Liver (tissue), 3 donors: Measurements from ENCODE around the gene MGAT4A.

Experiments used
- ATF3 ChIP-seq: IDR thresholded peaks from 2 replicates; pipeline ENCODE4 v1.6.1; 2016; ENCODE audit warnings: antibody characterized with exemption
- CTCF ChIP-seq: fragments of 150-350 bp; IDR thresholded peaks from 2 replicates; pipeline ENCODE4 v1.5.1; 2017; ENCODE audit warnings: improper control_type of control experiment, low read depth, low read length; ENCODE audit not compliant: missing input control
- FOXA1 ChIP-seq: IDR thresholded peaks from 2 replicates; pipeline ENCODE4 v1.6.1; 2016; ENCODE audit warnings: antibody characterized with exemption
- GABPA ChIP-seq, 2 donors: IDR thresholded peaks in 1 of 2; conservative IDR thresholded peaks in 1 of 2; 2 replicates each; pipeline ENCODE4 v1.6.1; 2016; ENCODE audit warnings: antibody characterized with exemption in 2 of 2, mild to moderate bottlenecking in 1 of 2, moderate library complexity in 1 of 2
- JUND ChIP-seq, 2 donors: IDR thresholded peaks; 2 replicates each; pipeline ENCODE4 v1.6.1; 2016; ENCODE audit warnings: antibody characterized with exemption in 2 of 2
- MAX ChIP-seq: IDR thresholded peaks from 2 replicates; pipeline ENCODE4 v1.6.1; 2016; ENCODE audit warnings: antibody characterized with exemption
- RAD21 ChIP-seq, 2 donors: IDR thresholded peaks; 2 replicates each; pipeline ENCODE4 v1.6.1; 2016; ENCODE audit warnings: antibody characterized with exemption in 2 of 2, mild to moderate bottlenecking in 2 of 2
- REST ChIP-seq: IDR thresholded peaks from 2 replicates; pipeline ENCODE4 v1.6.1; 2016; ENCODE audit warnings: antibody characterized with exemption, mild to moderate bottlenecking
- RXRA ChIP-seq, 2 donors: IDR thresholded peaks; 2 replicates each; pipeline ENCODE4 v1.6.1; 2017 to 2018; ENCODE audit warnings: antibody characterized with exemption in 2 of 2, mild to moderate bottlenecking in 1 of 2
- SP1 ChIP-seq: IDR thresholded peaks from 2 replicates; pipeline ENCODE4 v1.6.1; 2018; ENCODE audit warnings: antibody characterized with exemption, mild to moderate bottlenecking
- TAF1 ChIP-seq: conservative IDR thresholded peaks from 2 replicates; pipeline ENCODE4 v1.6.1; 2016; ENCODE audit warnings: antibody characterized with exemption, mild to moderate bottlenecking
- YY1 ChIP-seq: IDR thresholded peaks from 2 replicates; pipeline ENCODE4 v1.6.1; 2016; ENCODE audit warnings: antibody characterized with exemption, mild to moderate bottlenecking
- ZBTB33 ChIP-seq: IDR thresholded peaks from 2 replicates; pipeline ENCODE4 v1.6.1; 2016; ENCODE audit warnings: antibody characterized with exemption
- donor health status: healthy.
- donor health status: healthy.

GRCh38 chr2:98761267-98761781, 30.4 kb upstream of the MGAT4A start:
- TF ChIP-seq CTCF: no peak
- TF ChIP-seq REST: no peak
- TF ChIP-seq YY1: no peak
- TF ChIP-seq RAD21 (IDR thresholded peaks at IDR 0.05): no peak
- no peak for TF ChIP-seq JUND (IDR thresholded peaks at IDR 0.05)
- TF ChIP-seq MAX: no peak
- no peak for TF ChIP-seq SP1
- no peak for TF ChIP-seq ZBTB33
- no peak for TF ChIP-seq FOXA1
- TF ChIP-seq TAF1: no peak
- no peak for TF ChIP-seq GABPA (IDR thresholded peaks at IDR 0.05 in 1 of 2, conservative IDR thresholded peaks at IDR 0.05 in 1 of 2)
- no peak for TF ChIP-seq ATF3
- no peak for TF ChIP-seq RXRA (IDR thresholded peaks at IDR 0.05)
